ENCODE results near the gene TRIP6.

The TRIP6 gene

DNA sequence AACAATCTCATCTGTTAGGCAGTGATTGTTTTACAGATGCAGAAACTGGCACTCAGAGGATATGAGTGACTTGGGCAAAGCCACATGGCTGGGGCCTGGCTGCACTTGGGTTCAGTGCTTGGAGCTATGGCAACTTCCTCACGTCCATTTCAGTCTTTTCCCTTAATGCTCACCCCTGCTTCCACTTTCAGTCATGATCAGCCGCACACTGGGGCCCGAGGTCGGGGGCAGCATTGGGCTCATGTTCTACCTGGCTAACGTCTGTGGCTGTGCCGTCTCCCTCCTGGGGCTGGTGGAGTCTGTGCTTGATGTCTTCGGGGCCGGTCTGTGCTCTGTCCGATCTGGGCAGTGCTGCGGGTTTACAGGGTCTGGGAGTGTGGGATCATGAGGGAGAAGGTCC lies 11.7 kb upstream of the TRIP6 start:
- ATAC-seq (ENCODE audit: low read depth) (no peak), DNase-seq (ENCODE audit: low spot score in 2 of 2) (no peak)
- no peak overlapping the region for H3K27ac Mint-ChIP-seq
- H3K9me3 Mint-ChIP-seq = no peaks in the 10 kb centered on the region
- H3K36me3 Mint-ChIP-seq = peaks cover 19% of the 10 kb centered on the region
- no peaks in the 10 kb centered on the region for H3K27me3 Mint-ChIP-seq
- no peak overlapping the region for H3K4me3 Mint-ChIP-seq
- H3K4me1 Mint-ChIP-seq = peaks cover 18% of the 10 kb centered on the region

DNA sequence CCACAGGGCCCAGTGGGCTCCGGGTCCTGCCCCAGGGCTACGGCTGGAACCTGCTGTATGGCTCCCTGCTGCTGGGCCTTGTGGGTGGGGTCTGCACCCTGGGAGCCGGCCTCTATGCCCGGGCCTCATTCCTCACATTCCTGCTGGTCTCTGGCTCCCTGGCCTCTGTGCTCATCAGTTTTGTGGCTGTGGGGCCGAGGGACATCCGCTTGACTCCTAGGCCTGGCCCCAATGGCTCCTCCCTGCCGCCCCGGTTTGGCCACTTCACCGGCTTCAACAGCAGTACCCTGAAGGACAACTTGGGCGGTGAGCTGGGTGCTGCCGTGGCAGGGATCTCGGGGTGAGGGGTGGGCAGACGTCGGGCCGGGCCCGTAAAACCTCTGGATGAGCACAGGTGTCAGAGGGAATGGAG lies 10.3 kb upstream of the TRIP6 start:
- H3K4me1 Mint-ChIP-seq = peaks cover 18% of the 10 kb centered on the region
- DNase-seq (ENCODE audit: low spot score in 2 of 2) (no peak), ATAC-seq (ENCODE audit: low read depth) (no peak)
- no peaks in the 10 kb centered on the region for H3K9me3 Mint-ChIP-seq
- H3K27ac Mint-ChIP-seq = peak overlapping the region; percentile 32
- H3K27me3 Mint-ChIP-seq = no peaks in the 10 kb centered on the region
- peaks cover 23% of the 10 kb centered on the region for H3K36me3 Mint-ChIP-seq
- no peak overlapping the region for H3K4me3 Mint-ChIP-seq

DNA sequence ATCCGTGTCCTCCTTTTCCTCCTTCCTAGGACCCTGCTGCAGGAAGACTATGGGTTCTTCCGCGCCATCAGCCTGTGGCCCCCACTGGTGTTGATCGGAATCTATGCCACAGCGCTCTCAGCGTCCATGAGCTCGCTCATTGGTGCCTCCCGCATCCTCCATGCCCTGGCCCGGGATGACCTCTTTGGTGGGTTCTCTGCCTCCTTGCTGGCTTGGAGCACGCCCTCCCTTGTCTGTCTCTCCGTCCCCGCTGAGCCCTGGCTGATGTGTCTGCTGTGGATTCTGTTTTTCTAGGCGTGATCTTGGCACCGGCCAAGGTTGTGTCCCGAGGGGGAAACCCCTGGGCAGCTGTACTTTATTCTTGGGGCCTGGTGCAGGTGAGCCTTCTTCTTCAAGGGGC lies 7.3 kb upstream of the TRIP6 start:
- ATAC-seq (ENCODE audit: low read depth) (no peak), DNase-seq (ENCODE audit: low spot score in 2 of 2) (no peak)
- Mint-ChIP-seq H3K4me3 (no peak overlapping the region), H3K36me3 (peaks cover 36% of the 10 kb centered on the region), H3K4me1 (peaks cover 9% of the 10 kb centered on the region), H3K27me3 (no peaks in the 10 kb centered on the region), H3K9me3 (no peaks in the 10 kb centered on the region), H3K27ac (peak overlapping the region; percentile 10)

DNA sequence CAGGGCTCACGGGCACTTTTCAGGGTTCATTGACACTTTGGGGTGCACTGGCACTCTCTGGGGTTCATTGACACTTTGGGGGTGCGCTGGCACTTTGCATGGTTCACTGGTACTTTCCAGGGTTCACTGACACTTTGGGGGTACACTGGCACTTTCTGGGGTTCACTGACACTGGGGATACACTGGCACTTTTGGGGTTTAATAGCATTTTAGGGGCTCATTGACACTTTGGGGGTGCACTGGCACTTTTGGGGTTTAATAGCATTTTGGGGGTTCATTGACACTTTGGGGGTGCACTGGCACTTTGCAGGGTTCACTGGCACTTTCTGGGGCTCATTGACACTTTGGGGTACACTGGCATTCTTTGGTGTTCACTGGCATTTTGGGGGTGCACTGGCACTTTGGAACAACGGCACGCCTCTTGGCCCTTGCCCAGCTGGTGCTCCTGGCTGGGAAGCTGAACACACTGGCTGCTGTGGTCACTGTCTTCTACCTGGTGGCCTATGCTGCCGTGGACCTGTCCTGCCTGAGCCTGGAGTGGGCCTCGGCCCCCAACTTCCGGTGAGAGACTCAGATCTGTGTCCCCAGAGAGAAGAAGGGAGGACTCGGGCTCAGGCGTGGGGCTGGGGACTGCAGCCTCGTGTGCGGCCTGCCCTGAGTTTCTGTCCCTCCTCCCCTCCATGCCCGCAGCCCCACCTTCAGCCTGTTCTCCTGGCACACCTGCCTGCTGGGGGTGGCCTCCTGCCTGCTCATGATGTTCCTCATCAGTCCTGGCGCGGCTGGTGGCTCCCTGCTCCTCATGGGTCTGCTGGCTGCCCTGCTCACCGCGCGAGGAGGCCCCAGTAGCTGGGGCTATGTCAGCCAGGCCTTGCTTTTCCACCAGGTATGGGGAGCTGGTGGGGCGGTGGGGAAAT lies 6.2 kb upstream of the TRIP6 start:
- Mint-ChIP-seq H3K36me3 (peaks cover 33% of the 10 kb centered on the region), H3K9me3 (no peaks in the 10 kb centered on the region), H3K27ac (peak overlapping the region; percentile 10), H3K4me3 (no peak overlapping the region), H3K4me1 (peaks cover 4% of the 10 kb centered on the region), H3K27me3 (no peaks in the 10 kb centered on the region)
- DNase-seq (ENCODE audit: low spot score in 2 of 2) (no peak), ATAC-seq (ENCODE audit: low read depth) (no peak)

DNA sequence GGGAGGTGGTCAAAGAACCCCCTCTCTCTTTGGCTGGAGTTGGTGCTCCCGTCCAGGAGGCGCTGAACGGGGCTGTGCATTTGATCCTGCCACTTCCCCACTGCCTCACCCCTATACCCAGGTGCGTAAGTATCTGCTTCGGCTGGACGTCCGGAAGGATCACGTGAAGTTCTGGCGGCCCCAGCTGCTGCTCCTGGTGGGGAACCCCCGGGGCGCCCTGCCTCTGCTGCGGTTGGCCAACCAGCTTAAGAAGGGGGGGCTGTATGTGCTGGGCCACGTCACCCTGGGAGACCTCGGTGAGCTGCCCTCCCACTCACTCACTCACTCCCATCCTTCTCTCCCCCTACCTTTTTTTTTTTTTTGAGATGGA lies 5.6 kb upstream of the TRIP6 start:
- Mint-ChIP-seq H3K27me3 (no peaks in the 10 kb centered on the region), H3K36me3 (peaks cover 33% of the 10 kb centered on the region), H3K4me3 (no peak overlapping the region), H3K4me1 (peaks cover 4% of the 10 kb centered on the region), H3K9me3 (no peaks in the 10 kb centered on the region), H3K27ac (no peak overlapping the region)
- DNase-seq (ENCODE audit: low spot score in 2 of 2) (no peak), ATAC-seq (ENCODE audit: low read depth) (no peak)

DNA sequence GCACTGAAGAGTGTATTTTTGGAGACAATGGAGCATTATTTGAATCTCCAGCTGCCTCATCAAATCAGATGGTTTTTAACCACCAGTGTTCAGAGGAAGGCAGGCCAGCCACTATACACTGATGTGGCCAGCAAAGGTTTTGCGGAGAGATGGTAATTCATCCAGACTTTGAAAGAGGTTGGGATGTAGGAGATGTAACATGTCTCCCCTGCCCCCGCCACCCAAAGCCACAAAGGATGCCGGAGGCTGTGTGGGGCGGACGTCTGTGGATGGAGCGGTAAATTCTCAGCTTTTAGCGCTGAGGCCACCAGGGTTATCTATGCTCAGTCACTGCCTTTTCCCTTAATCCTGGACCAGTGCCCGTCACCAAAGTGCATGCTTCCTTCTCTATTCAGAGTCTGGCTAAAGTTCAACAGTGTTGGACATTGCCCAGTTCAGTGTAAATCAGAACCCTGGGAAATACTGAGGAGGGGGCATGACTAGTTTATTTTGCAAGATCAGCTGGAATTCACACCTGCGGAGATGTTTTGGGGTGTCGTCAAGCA lies 3.7 kb upstream of the TRIP6 start:
- H3K27ac Mint-ChIP-seq = no peak overlapping the region
- H3K27me3 Mint-ChIP-seq = no peaks in the 10 kb centered on the region
- H3K9me3 Mint-ChIP-seq = no peaks in the 10 kb centered on the region
- ATAC-seq (ENCODE audit: low read depth) (no peak), DNase-seq (ENCODE audit: low spot score in 2 of 2) (no peak)
- H3K36me3 Mint-ChIP-seq = peaks cover 26% of the 10 kb centered on the region
- no peak overlapping the region for H3K4me3 Mint-ChIP-seq
- peaks cover 12% of the 10 kb centered on the region for H3K4me1 Mint-ChIP-seq

DNA sequence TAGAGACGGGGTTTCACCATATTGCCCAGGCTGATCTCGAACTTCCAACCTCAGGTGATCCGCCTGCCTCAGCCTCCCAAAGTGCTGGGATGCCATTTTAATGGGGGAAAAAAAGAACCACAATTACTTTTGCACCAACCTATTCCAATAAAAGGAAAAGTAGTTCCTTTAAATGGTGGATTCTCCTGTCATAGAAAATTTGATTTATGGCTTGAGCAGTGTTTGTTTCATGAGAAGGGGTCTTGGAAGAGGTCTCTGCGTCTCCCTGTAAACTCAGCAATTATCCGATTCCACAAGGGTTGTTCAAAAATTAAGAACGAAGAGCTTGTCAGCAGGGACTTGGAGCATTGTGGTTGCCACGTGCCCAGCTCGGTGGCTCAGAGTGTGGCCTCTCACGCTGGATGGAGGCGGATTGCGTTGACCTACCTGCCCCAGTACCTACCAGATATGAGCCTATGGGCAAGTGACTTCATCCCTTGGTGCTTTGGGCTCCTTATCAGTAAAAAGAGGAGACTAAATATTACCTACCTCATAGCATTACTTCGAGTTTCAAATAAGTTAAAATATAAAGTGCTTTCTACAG lies 2.8 kb upstream of the TRIP6 start:
- no peaks in the 10 kb centered on the region for H3K27me3 Mint-ChIP-seq
- ATAC-seq (ENCODE audit: low read depth) (no peak), DNase-seq (ENCODE audit: low spot score in 2 of 2) (no peak)
- H3K36me3 Mint-ChIP-seq = peaks cover 25% of the 10 kb centered on the region
- peaks cover 12% of the 10 kb centered on the region for H3K4me1 Mint-ChIP-seq
- no peak overlapping the region for H3K4me3 Mint-ChIP-seq
- H3K27ac Mint-ChIP-seq = no peak overlapping the region
- no peaks in the 10 kb centered on the region for H3K9me3 Mint-ChIP-seq

DNA sequence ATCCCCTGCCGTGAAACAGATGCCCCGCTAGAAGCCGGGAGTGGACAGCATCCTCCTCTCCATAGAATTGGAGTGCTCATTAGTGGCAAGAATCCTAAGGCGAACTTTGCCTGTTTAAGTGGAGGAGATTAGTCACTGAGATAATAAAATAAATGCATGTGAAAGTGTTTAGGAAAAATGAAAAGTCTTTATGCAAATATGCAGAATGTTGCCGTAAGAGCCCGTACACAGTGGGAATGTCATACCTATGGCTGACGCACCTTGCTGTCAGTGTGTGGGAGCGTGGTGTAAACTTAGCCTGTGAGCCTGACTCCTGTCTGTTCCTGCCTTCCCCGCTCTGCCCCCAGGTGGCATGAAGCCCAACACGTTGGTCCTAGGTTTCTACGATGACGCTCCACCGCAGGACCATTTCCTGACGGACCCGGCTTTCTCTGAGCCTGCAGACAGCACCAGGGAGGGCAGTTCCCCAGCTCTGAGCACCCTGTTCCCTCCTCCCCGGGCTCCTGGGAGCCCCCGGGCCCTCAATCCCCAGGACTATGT lies 1.7 kb upstream of the TRIP6 start:
- Mint-ChIP-seq H3K27me3 (no peaks in the 10 kb centered on the region), H3K4me1 (peaks cover 10% of the 10 kb centered on the region), H3K4me3 (no peak overlapping the region), H3K27ac (no peak overlapping the region), H3K9me3 (no peaks in the 10 kb centered on the region), H3K36me3 (peaks cover 17% of the 10 kb centered on the region)
- ATAC-seq (ENCODE audit: low read depth) (no peak), DNase-seq (ENCODE audit: low spot score in 2 of 2) (no peak)

DNA sequence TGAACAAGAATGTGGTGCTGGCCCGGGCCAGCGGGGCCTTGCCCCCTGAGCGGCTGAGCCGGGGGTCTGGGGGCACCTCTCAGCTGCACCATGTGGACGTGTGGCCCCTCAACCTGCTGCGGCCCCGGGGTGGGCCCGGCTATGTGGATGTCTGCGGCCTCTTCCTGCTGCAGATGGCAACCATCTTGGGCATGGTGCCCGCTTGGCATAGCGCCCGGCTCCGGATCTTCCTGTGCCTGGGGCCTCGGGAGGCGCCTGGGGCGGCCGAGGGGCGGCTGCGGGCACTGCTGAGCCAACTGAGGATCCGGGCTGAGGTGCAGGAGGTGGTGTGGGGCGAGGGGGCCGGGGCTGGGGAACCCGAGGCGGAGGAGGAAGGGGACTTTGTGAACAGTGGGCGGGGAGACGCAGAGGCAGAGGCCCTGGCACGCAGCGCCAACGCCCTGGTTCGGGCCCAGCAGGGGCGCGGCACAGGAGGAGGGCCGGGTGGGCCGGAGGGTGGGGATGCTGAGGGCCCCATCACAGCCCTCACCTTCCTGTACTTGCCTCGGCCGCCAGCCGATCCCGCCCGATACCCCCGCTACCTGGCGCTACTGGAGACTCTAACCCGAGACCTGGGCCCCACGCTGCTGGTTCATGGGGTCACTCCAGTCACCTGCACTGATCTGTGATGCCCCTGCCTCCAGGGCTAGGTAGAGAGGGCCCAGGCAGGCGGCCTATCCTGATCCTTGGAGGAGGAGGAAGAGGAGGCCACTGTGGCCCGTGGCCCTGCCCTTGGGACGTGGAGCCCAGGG lies 1.1 kb upstream of the TRIP6 start:
- H3K36me3 Mint-ChIP-seq = peaks cover 13% of the 10 kb centered on the region
- DNase-seq (ENCODE audit: low spot score in 2 of 2) = no peak
- peaks cover 8% of the 10 kb centered on the region for H3K4me1 Mint-ChIP-seq
- no peaks in the 10 kb centered on the region for H3K9me3 Mint-ChIP-seq
- peak overlapping the region; percentile 90 for H3K4me3 Mint-ChIP-seq
- ATAC-seq (ENCODE audit: low read depth) = no peak
- no peaks in the 10 kb centered on the region for H3K27me3 Mint-ChIP-seq
- no peak overlapping the region for H3K27ac Mint-ChIP-seq

DNA sequence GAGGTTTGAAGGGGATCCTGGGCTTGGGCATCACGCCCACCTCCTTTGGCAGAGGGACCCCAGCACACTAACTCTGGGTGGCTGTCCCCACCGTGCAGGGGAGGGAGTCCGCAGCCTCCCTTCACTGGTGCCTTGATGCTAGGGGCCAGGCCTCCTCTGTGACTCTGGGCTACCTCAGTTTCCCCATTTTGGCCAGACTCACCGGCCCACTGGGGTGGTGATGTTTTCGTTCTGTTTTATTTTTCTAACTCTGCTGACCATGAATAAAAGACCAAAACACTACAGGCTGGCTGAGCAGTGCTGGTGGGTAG lies 503 bp upstream of the TRIP6 start:
- H3K36me3 Mint-ChIP-seq = peaks cover 14% of the 10 kb centered on the region
- H3K4me3 Mint-ChIP-seq = peak overlapping the region; percentile 90
- no peaks in the 10 kb centered on the region for H3K27me3 Mint-ChIP-seq
- H3K27ac Mint-ChIP-seq = peak overlapping the region; percentile 88
- peaks cover 8% of the 10 kb centered on the region for H3K4me1 Mint-ChIP-seq
- DNase-seq (ENCODE audit: low spot score in 2 of 2) (no peak), ATAC-seq (ENCODE audit: low read depth) (no peak)
- H3K9me3 Mint-ChIP-seq = no peaks in the 10 kb centered on the region

DNA sequence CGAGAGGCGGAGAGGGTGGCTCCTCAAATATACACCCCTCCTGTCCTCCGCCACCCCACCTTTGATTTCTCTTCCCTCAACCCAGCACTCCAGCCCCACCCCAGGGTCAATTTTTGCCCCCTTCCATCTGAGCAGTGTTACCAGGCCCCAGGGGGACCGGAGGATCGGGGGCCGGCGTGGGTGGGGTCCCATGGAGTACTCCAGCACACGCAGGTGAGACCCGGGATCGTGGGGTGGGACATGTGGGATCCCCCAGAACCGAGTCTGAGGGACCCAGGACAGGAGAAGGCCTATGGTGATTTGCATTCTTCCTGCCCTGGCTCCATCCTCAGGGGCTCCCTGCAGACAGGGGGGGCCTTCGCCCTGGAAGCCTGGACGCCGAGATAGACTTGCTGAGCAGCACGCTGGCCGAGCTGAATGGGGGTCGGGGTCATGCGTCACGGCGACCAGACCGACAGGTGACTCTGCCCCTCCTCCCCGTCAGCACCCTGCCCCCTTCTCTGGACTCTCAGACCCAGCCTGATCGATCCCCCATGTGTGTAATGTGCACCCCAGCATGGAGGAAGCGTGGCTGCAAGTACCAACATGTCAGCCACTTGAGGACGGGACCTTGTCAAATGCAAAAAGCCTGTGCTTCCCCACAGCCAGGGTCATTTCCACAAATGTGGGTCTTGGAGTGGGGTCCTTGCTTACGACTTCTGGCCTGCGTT lies 744 bp downstream of the TRIP6 start:
- DNase-seq (ENCODE audit: low spot score in 2 of 2) = no peak
- H3K27ac Mint-ChIP-seq = peak overlapping the region; percentile 88
- H3K4me3 Mint-ChIP-seq = peak overlapping the region; percentile 78
- no peak for ATAC-seq (ENCODE audit: low read depth)
- H3K27me3 Mint-ChIP-seq = no peaks in the 10 kb centered on the region
- H3K4me1 Mint-ChIP-seq = peaks cover 8% of the 10 kb centered on the region
- H3K9me3 Mint-ChIP-seq = no peaks in the 10 kb centered on the region
- peaks cover 13% of the 10 kb centered on the region for H3K36me3 Mint-ChIP-seq

DNA sequence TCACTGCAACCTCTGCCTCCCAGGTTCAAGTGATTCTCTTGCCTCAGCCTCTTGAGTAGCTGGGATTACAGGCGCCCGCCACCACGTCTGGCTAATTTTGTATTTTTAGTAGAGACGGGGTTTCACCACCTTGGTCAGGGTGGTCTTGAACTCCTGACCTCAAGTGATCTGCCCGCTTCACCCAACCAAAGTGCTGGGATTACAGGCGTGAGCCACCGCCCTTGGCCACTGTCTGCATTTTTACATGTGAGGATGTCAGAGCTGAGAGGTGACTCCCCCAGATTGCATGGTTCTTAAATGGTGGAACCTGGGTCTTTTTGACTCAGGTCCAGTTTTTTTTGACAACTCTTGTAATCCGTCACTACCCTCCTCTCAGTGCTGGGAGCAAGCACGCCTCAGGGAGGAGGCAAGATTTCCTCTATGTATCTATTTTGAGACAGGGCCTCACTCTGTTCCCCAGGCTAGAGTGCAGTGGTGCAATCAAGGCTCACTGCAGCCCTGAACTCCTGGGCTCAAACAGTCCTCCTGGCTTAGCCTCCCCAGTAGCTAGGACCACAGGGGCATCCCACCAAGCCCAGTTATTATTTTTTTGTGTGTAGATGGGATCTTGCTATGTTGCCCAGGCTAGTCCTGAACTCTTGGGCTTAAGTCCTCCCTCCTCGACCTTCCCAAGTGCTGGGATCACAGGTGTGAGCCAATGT lies 6.6 kb downstream of the TRIP6 start:
- peaks cover 16% of the 10 kb centered on the region for H3K36me3 Mint-ChIP-seq
- DNase-seq (ENCODE audit: low spot score in 2 of 2) (no peak), ATAC-seq (ENCODE audit: low read depth) (no peak)
- H3K27me3 Mint-ChIP-seq = no peaks in the 10 kb centered on the region
- peak overlapping the region; percentile 96 for H3K27ac Mint-ChIP-seq
- peak overlapping the region; percentile 99 for H3K4me3 Mint-ChIP-seq
- peaks cover 1% of the 10 kb centered on the region for H3K9me3 Mint-ChIP-seq
- H3K4me1 Mint-ChIP-seq = peaks cover 18% of the 10 kb centered on the region

DNA sequence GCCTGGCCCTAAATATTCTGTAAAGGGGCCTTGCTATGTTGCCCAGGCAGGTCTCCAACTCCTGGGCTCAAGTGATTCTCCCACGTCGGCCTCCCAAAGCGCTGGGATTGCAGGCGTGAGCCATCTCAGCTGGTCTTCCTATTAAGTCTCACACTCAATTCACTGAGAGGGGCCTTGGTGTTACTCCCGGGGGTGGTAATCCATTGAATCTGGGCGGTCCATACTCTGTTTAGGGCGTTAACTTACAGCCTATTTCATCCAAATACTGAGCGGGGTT lies 7.1 kb downstream of the TRIP6 start:
- Mint-ChIP-seq H3K27ac (peak overlapping the region; percentile 96), H3K9me3 (peaks cover 1% of the 10 kb centered on the region), H3K27me3 (no peaks in the 10 kb centered on the region), H3K36me3 (peaks cover 18% of the 10 kb centered on the region), H3K4me3 (peak overlapping the region; percentile 99), H3K4me1 (peaks cover 20% of the 10 kb centered on the region)
- DNase-seq (ENCODE audit: low spot score in 2 of 2) (no peak), ATAC-seq (ENCODE audit: low read depth) (no peak)
